Measurements from ENCODE around the gene AURKAIP1.

AURKAIP1 gene

GRCh38 chr1:1397839-1398523 lies 23.0 kb upstream of the AURKAIP1 start:
- Histone ChIP-seq H3K4me1 (ENCODE audit: control insufficient read depth, insufficient read depth, low read length) (peaks cover 38% of the 10 kb centered on the region), H3K27ac (ENCODE audit: low read length) (no peak overlapping the region), H3K27me3 (ENCODE audit: control insufficient read depth in 1 of 2, insufficient read depth in 2 of 2, low read length in 2 of 2) (no peaks in the 10 kb centered on the region), H3K9me3 (ENCODE audit: control insufficient read depth in 2 of 2, low read length in 2 of 2) (no peaks in the 10 kb centered on the region), H3K9ac (ENCODE audit: low read length in 2 of 2) (peak overlapping the region; percentile 72 to 78), H3K36me3 (ENCODE audit: control insufficient read depth in 2 of 2, insufficient read depth in 2 of 2, low read length in 2 of 2) (peaks cover 43 to 48% of the 10 kb centered on the region in 2 donors), H3K4me3 (ENCODE audit: low read length in 2 of 2) (peak overlapping the region; percentile 91 to 93)

- Histone ChIP-seq H3K9me3 (ENCODE audit: control insufficient read depth in 2 of 2, low read length in 2 of 2) (no peaks in the 10 kb centered on the region), H3K27ac (ENCODE audit: low read length) (no peak overlapping the region), H3K9ac (ENCODE audit: low read length in 2 of 2) (no peak overlapping the region), H3K27me3 (ENCODE audit: control insufficient read depth in 1 of 2, insufficient read depth in 2 of 2, low read length in 2 of 2) (no peaks in the 10 kb centered on the region), H3K36me3 (ENCODE audit: control insufficient read depth in 2 of 2, insufficient read depth in 2 of 2, low read length in 2 of 2) (peaks cover 54 to 60% of the 10 kb centered on the region in 2 donors), H3K4me1 (ENCODE audit: control insufficient read depth, insufficient read depth, low read length) (peaks cover 28% of the 10 kb centered on the region), H3K4me3 (ENCODE audit: low read length in 2 of 2) (no peak overlapping the region)
These were observed 20.2 kb upstream of the AURKAIP1 start for GRCh38 chr1:1395166-1395565.

- H3K9me3 ChIP-seq (ENCODE audit: control insufficient read depth in 2 of 2, low read length in 2 of 2): no peaks in the 10 kb centered on the region
- no peak overlapping the region for H3K4me3 ChIP-seq (ENCODE audit: low read length in 2 of 2)
- no peak overlapping the region for H3K27ac ChIP-seq (ENCODE audit: low read length)
- peaks cover 62 to 70% of the 10 kb centered on the region in 2 donors for H3K36me3 ChIP-seq (ENCODE audit: control insufficient read depth in 2 of 2, insufficient read depth in 2 of 2, low read length in 2 of 2)
- peaks cover 20% of the 10 kb centered on the region for H3K4me1 ChIP-seq (ENCODE audit: control insufficient read depth, insufficient read depth, low read length)
- no peak overlapping the region for H3K9ac ChIP-seq (ENCODE audit: low read length in 2 of 2)
- no peaks in the 10 kb centered on the region for H3K27me3 ChIP-seq (ENCODE audit: control insufficient read depth in 1 of 2, insufficient read depth in 2 of 2, low read length in 2 of 2)
These were observed 19.1 kb upstream of the AURKAIP1 start for GRCh38 chr1:1394116-1394515.

GRCh38 chr1:1393428-1393827 lies 18.4 kb upstream of the AURKAIP1 start:
- Histone ChIP-seq H3K9me3 (ENCODE audit: control insufficient read depth in 2 of 2, low read length in 2 of 2) (no peaks in the 10 kb centered on the region), H3K27ac (ENCODE audit: low read length) (no peak overlapping the region), H3K9ac (ENCODE audit: low read length in 2 of 2) (no peak overlapping the region), H3K4me3 (ENCODE audit: low read length in 2 of 2) (no peak overlapping the region), H3K36me3 (ENCODE audit: control insufficient read depth in 2 of 2, insufficient read depth in 2 of 2, low read length in 2 of 2) (peaks cover 62 to 71% of the 10 kb centered on the region in 2 donors), H3K27me3 (ENCODE audit: control insufficient read depth in 1 of 2, insufficient read depth in 2 of 2, low read length in 2 of 2) (no peaks in the 10 kb centered on the region), H3K4me1 (ENCODE audit: control insufficient read depth, insufficient read depth, low read length) (peaks cover 19% of the 10 kb centered on the region)

- H3K9me3 ChIP-seq (ENCODE audit: control insufficient read depth in 2 of 2, low read length in 2 of 2): no peaks in the 10 kb centered on the region
- H3K4me1 ChIP-seq (ENCODE audit: control insufficient read depth, insufficient read depth, low read length): peaks cover 14% of the 10 kb centered on the region
- H3K27ac ChIP-seq (ENCODE audit: low read length): no peak overlapping the region
- H3K27me3 ChIP-seq (ENCODE audit: control insufficient read depth in 1 of 2, insufficient read depth in 2 of 2, low read length in 2 of 2): no peaks in the 10 kb centered on the region
- peaks cover 63 to 73% of the 10 kb centered on the region in 2 donors for H3K36me3 ChIP-seq (ENCODE audit: control insufficient read depth in 2 of 2, insufficient read depth in 2 of 2, low read length in 2 of 2)
- H3K4me3 ChIP-seq (ENCODE audit: low read length in 2 of 2): no peak overlapping the region
- no peak overlapping the region for H3K9ac ChIP-seq (ENCODE audit: low read length in 2 of 2)
These were observed 18.0 kb upstream of the AURKAIP1 start for GRCh38 chr1:1393014-1393413.

- no peak overlapping the region for H3K27ac ChIP-seq (ENCODE audit: low read length)
These were observed 16.2 kb upstream of the AURKAIP1 start for GRCh38 chr1:1391225-1391624.

GRCh38 chr1:1390675-1391074 lies 15.7 kb upstream of the AURKAIP1 start:
- Histone ChIP-seq H3K36me3 (ENCODE audit: control insufficient read depth in 2 of 2, insufficient read depth in 2 of 2, low read length in 2 of 2) (peaks cover 76 to 85% of the 10 kb centered on the region in 2 donors), H3K4me1 (ENCODE audit: control insufficient read depth, insufficient read depth, low read length) (peaks cover 6% of the 10 kb centered on the region), H3K4me3 (ENCODE audit: low read length in 2 of 2) (no peak overlapping the region), H3K27ac (ENCODE audit: low read length) (no peak overlapping the region), H3K9ac (ENCODE audit: low read length in 2 of 2) (no peak overlapping the region), H3K27me3 (ENCODE audit: control insufficient read depth in 1 of 2, insufficient read depth in 2 of 2, low read length in 2 of 2) (no peaks in the 10 kb centered on the region), H3K9me3 (ENCODE audit: control insufficient read depth in 2 of 2, low read length in 2 of 2) (no peaks in the 10 kb centered on the region)

More at GRCh38 chr1:1391225-1391624, 16.2 kb upstream of the AURKAIP1 start:
- H3K4me1 ChIP-seq (ENCODE audit: control insufficient read depth, insufficient read depth, low read length): peaks cover 7% of the 10 kb centered on the region
- H3K9me3 ChIP-seq (ENCODE audit: control insufficient read depth in 2 of 2, low read length in 2 of 2): no peaks in the 10 kb centered on the region
- peaks cover 71 to 80% of the 10 kb centered on the region in 2 donors for H3K36me3 ChIP-seq (ENCODE audit: control insufficient read depth in 2 of 2, insufficient read depth in 2 of 2, low read length in 2 of 2)
- H3K27me3 ChIP-seq (ENCODE audit: control insufficient read depth in 1 of 2, insufficient read depth in 2 of 2, low read length in 2 of 2): no peaks in the 10 kb centered on the region
- H3K4me3 ChIP-seq (ENCODE audit: low read length in 2 of 2): no peak overlapping the region
- H3K9ac ChIP-seq (ENCODE audit: low read length in 2 of 2): no peak overlapping the region

- no peaks in the 10 kb centered on the region for H3K27me3 ChIP-seq (ENCODE audit: control insufficient read depth in 1 of 2, insufficient read depth in 2 of 2, low read length in 2 of 2)
- H3K4me1 ChIP-seq (ENCODE audit: control insufficient read depth, insufficient read depth, low read length): no peaks in the 10 kb centered on the region
These were observed 13.1 kb upstream of the AURKAIP1 start for GRCh38 chr1:1388078-1388472.

GRCh38 chr1:1387098-1388077 lies 12.4 kb upstream of the AURKAIP1 start:
- H3K27ac ChIP-seq (ENCODE audit: low read length): no peak overlapping the region
- no peak overlapping the region for H3K9ac ChIP-seq (ENCODE audit: low read length in 2 of 2)
- no peaks in the 10 kb centered on the region for H3K9me3 ChIP-seq (ENCODE audit: control insufficient read depth in 2 of 2, low read length in 2 of 2)
- H3K36me3 ChIP-seq (ENCODE audit: control insufficient read depth in 2 of 2, insufficient read depth in 2 of 2, low read length in 2 of 2): peaks cover 52 to 56% of the 10 kb centered on the region in 2 donors
- no peaks in the 10 kb centered on the region for H3K27me3 ChIP-seq (ENCODE audit: control insufficient read depth in 1 of 2, insufficient read depth in 2 of 2, low read length in 2 of 2)
- H3K4me3 ChIP-seq (ENCODE audit: low read length in 2 of 2): no peak overlapping the region
- H3K4me1 ChIP-seq (ENCODE audit: control insufficient read depth, insufficient read depth, low read length): no peaks in the 10 kb centered on the region

More at GRCh38 chr1:1388078-1388472, 13.1 kb upstream of the AURKAIP1 start:
- Histone ChIP-seq H3K27ac (ENCODE audit: low read length) (no peak overlapping the region), H3K9me3 (ENCODE audit: control insufficient read depth in 2 of 2, low read length in 2 of 2) (no peaks in the 10 kb centered on the region), H3K36me3 (ENCODE audit: control insufficient read depth in 2 of 2, insufficient read depth in 2 of 2, low read length in 2 of 2) (peaks cover 59 to 62% of the 10 kb centered on the region in 2 donors), H3K4me3 (ENCODE audit: low read length in 2 of 2) (no peak overlapping the region), H3K9ac (ENCODE audit: low read length in 2 of 2) (no peak overlapping the region)

GRCh38 chr1:1385931-1386330 lies 10.9 kb upstream of the AURKAIP1 start:
- no peaks in the 10 kb centered on the region for H3K4me1 ChIP-seq (ENCODE audit: control insufficient read depth, insufficient read depth, low read length)
- no peak overlapping the region for H3K27ac ChIP-seq (ENCODE audit: low read length)
- no peaks in the 10 kb centered on the region for H3K27me3 ChIP-seq (ENCODE audit: control insufficient read depth in 1 of 2, insufficient read depth in 2 of 2, low read length in 2 of 2)
- H3K9me3 ChIP-seq (ENCODE audit: control insufficient read depth in 2 of 2, low read length in 2 of 2): no peaks in the 10 kb centered on the region
- H3K4me3 ChIP-seq (ENCODE audit: low read length in 2 of 2): no peak overlapping the region
- H3K36me3 ChIP-seq (ENCODE audit: control insufficient read depth in 2 of 2, insufficient read depth in 2 of 2, low read length in 2 of 2): peaks cover 43 to 44% of the 10 kb centered on the region in 2 donors
- no peak overlapping the region for H3K9ac ChIP-seq (ENCODE audit: low read length in 2 of 2)
